ENCODE data around the gene STXBP4.

The STXBP4 gene

DNA sequence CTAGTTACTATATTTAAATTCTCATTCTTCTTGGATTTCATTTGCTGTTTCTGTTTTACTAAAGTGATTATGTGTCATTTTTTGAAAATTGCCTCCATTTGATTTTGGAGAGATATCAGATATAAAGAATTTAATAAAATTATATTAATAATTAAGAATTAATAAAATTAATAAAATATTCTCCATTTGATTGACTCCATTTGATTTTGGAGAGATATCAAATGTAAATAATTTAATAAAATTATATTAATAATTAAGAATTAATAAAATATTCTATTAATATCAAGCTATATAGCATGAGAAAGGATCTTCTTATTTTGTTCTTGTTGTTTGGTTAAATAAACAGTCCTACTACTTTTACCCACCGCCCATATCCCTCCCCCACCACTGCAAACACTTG, 23.0 kb downstream of the STXBP4 start:
- DNase-seq (ENCODE audit: low read depth, low spot score): no peak

DNA sequence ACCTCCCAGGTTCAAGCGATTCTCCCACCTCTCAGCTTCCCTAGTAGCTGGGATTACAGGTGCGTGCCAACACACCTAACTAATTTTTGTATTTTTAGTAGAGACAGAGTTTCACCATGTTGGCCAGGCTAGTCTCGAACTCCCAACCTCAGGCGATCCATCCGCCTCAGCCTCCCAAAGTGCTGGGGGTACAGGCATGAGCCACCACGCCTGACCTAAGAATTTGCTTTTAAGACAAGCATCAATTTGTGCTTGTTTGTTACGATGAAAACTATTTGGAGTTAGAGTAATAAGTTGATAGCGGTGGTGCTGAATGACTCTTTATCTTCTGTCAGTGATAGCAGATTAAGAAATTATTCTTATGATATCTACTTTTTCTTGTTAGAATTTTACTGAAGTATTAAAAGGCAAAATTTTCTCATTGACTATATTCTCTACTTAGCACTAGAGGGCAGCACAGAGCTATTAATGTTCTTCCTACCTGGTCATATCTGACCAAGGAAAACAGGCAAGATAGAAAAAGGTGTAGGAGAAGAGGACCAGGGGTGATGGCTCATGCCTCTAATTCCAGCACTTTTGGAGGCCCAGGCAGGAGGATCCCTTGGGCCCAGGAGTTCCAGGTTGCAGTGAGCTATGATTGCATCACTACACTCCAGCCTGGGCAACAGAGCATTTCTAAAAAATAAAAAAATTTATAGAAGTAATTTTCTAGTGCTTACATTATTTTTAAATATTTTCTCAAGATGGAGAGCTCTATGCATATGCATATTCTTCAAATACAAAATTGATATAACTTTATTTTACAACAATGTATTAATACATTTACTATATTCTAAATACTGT, 24.5 kb downstream of the STXBP4 start:
- H3K9ac ChIP-seq (ENCODE audit: insufficient read length): no peak overlapping the region
- no peak for TF ChIP-seq FOXP2 (optimal IDR thresholded peaks at IDR 0.05; ENCODE audit: control extremely low read depth, extremely low read length, insufficient read depth)
- TF ChIP-seq EZH2 (IDR thresholded peaks at IDR 0.05): no peak
- TF ChIP-seq POLR2AphosphoS5 (IDR thresholded peaks at IDR 0.05; ENCODE audit: borderline replicate concordance, low read depth, low read length): no peak
- no peaks in the 10 kb centered on the region for H3K9me3 ChIP-seq (ENCODE audit: low read depth, low read length)
- no peak overlapping the region for H3K27ac ChIP-seq
- no peak overlapping the region for H3K4me3 ChIP-seq
- DNase-seq (ENCODE audit: low read depth, low spot score): peak; percentile 52
- peaks cover 17% of the 10 kb centered on the region for H3K36me3 ChIP-seq (ENCODE audit: insufficient read depth, low read length)

More for the DNA sequence above, 23.0 kb downstream of the STXBP4 start:
- no peak for TF ChIP-seq EZH2 (IDR thresholded peaks at IDR 0.05)
- TF ChIP-seq POLR2AphosphoS5 (IDR thresholded peaks at IDR 0.05; ENCODE audit: borderline replicate concordance, low read depth, low read length): no peak
- no peak for TF ChIP-seq FOXP2 (optimal IDR thresholded peaks at IDR 0.05; ENCODE audit: control extremely low read depth, extremely low read length, insufficient read depth)
- Histone ChIP-seq H3K4me3 (no peak overlapping the region), H3K27ac (no peak overlapping the region), H3K9ac (ENCODE audit: insufficient read length) (no peak overlapping the region), H3K9me3 (ENCODE audit: low read depth, low read length) (no peaks in the 10 kb centered on the region), H3K36me3 (ENCODE audit: insufficient read depth, low read length) (peaks cover 21% of the 10 kb centered on the region)

DNA sequence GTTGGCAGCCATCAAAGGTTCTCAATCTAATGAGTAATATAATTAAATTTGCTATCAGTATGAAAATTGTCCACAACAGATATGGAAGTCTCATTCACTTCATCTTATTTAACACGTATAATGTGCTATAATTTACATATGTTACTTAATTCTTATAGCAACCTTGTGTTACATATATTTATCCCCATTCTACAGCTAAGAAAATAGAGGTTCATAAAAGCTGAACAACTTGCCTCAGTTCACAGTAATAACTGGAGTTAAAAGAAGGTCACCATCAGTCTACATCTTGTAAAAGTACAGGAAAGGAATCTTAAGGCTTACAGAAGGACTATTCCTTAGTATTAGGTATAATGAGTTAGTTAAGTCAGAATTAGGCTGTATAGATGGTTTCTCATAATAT, 27.9 kb downstream of the STXBP4 start:
- Histone ChIP-seq H3K36me3 (ENCODE audit: insufficient read depth, low read length) (peaks cover 25% of the 10 kb centered on the region), H3K9ac (ENCODE audit: insufficient read length) (no peak overlapping the region), H3K9me3 (ENCODE audit: low read depth, low read length) (no peaks in the 10 kb centered on the region), H3K27ac (no peak overlapping the region), H3K4me3 (no peak overlapping the region)
- no peak for DNase-seq (ENCODE audit: low read depth, low spot score)
- no peak for TF ChIP-seq EZH2 (IDR thresholded peaks at IDR 0.05)
- no peak for TF ChIP-seq POLR2AphosphoS5 (IDR thresholded peaks at IDR 0.05; ENCODE audit: borderline replicate concordance, low read depth, low read length)
- no peak for TF ChIP-seq FOXP2 (optimal IDR thresholded peaks at IDR 0.05; ENCODE audit: control extremely low read depth, extremely low read length, insufficient read depth)

DNA sequence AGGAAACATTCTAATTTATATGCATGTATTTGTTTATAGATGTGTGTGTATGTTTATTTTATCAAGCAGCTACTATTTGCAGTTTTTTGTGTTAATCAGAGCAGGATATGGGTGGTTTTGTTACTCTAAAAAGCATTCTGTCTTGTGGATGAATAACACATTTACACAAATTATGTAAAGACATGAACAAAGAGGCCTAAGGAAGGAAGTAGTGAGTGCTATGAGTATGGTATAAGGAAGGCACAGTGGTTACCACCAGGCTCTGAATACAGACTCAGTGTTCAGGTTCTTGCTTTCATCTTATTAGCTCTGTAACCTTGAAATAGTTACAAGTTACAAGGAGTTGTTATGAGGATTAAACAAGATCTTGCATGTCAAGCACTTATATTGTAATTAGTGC, 33.9 kb downstream of the STXBP4 start:
- no peak for DNase-seq (ENCODE audit: low read depth, low spot score)
- peaks cover 16% of the 10 kb centered on the region for H3K36me3 ChIP-seq (ENCODE audit: insufficient read depth, low read length)
- H3K27ac ChIP-seq: no peak overlapping the region
- no peaks in the 10 kb centered on the region for H3K9me3 ChIP-seq (ENCODE audit: low read depth, low read length)
- no peak overlapping the region for H3K4me3 ChIP-seq
- no peak overlapping the region for H3K9ac ChIP-seq (ENCODE audit: insufficient read length)
- TF ChIP-seq POLR2AphosphoS5 (IDR thresholded peaks at IDR 0.05; ENCODE audit: borderline replicate concordance, low read depth, low read length): no peak

DNA sequence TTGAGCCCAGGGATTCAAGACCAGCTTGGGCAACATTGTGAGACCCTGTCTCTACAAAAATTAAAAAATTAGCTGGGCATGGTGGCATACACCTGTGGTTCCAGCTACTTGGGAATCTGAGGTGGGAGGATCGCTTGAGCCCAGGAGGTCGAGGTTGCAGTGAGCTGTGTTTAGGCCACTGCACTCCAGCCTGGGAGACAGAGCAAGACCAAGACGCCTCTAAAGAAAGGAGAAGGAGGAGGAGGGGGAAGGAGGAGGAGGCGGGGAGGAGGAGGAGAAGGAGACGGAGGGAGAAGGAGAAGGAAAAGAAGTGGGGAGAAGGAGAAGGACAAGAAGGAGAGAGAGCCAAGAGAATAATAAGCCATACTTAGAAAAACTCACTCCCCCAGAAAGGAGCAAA, 35.9 kb downstream of the STXBP4 start:
- DNase-seq (ENCODE audit: low read depth, low spot score): no peak

DNA sequence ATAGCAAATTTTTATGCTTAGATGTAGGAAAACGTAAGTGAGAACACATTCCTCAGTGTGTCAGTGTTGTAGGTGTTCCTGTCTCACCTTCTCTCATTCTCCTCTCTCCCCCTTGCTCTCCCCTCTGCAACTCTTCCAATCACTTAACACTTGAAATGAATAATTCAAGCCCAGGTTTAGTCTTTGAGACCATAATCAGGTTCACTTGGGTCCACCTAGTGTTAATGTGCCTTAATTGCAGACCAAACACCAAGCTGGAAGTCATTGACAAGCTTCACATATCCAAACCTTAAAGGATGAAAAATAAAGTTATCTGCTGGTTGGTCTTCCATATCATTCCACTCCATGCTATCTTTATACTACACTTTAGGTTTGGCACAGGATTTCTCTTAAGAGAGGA, 37.0 kb downstream of the STXBP4 start:
- DNase-seq (ENCODE audit: low read depth, low spot score): peak; percentile 16
- Histone ChIP-seq H3K4me3 (no peak overlapping the region), H3K27ac (no peak overlapping the region), H3K9ac (ENCODE audit: insufficient read length) (no peak overlapping the region), H3K36me3 (ENCODE audit: insufficient read depth, low read length) (peaks cover 18% of the 10 kb centered on the region; the same call in 1 of the 2 replicates), H3K9me3 (ENCODE audit: low read depth, low read length) (no peaks in the 10 kb centered on the region)
- no peak for TF ChIP-seq FOXP2 (optimal IDR thresholded peaks at IDR 0.05; ENCODE audit: control extremely low read depth, extremely low read length, insufficient read depth)
- no peak for TF ChIP-seq EZH2 (IDR thresholded peaks at IDR 0.05)
- TF ChIP-seq POLR2AphosphoS5 (IDR thresholded peaks at IDR 0.05; ENCODE audit: borderline replicate concordance, low read depth, low read length): no peak

More for the DNA sequence above, 35.9 kb downstream of the STXBP4 start:
- H3K9ac ChIP-seq (ENCODE audit: insufficient read length): no peak overlapping the region
- no peak overlapping the region for H3K27ac ChIP-seq
- no peak overlapping the region for H3K4me3 ChIP-seq
- no peak for TF ChIP-seq EZH2 (IDR thresholded peaks at IDR 0.05)
- TF ChIP-seq FOXP2 (optimal IDR thresholded peaks at IDR 0.05; ENCODE audit: control extremely low read depth, extremely low read length, insufficient read depth): no peak
- TF ChIP-seq POLR2AphosphoS5 (IDR thresholded peaks at IDR 0.05; ENCODE audit: borderline replicate concordance, low read depth, low read length): no peak
- no peaks in the 10 kb centered on the region for H3K9me3 ChIP-seq (ENCODE audit: low read depth, low read length)
- peaks cover 22% of the 10 kb centered on the region for H3K36me3 ChIP-seq (ENCODE audit: insufficient read depth, low read length)

DNA sequence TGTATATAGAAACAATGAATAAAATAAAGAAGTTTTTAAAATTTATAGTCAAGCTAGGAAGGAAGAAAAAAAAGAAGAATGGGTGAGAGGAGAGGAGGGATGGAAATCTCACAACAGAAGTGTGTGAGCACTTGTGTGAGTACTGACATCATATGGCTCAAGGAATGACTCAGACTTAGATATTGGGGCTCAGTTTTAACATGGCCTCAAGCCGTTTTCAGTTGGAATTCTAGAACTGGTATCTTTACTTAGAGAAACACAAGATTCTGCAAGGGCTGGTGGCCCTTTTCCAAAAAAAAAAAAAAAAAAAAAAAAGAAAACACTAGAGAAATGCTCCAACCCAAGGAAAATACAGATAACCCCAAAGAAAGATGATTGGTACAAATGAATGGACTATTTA, 55.1 kb downstream of the STXBP4 start:
- Histone ChIP-seq H3K36me3 (ENCODE audit: insufficient read depth, low read length) (peaks cover 12% of the 10 kb centered on the region), H3K4me3 (no peak overlapping the region), H3K9ac (ENCODE audit: insufficient read length) (no peak overlapping the region), H3K27ac (no peak overlapping the region), H3K9me3 (ENCODE audit: low read depth, low read length) (no peaks in the 10 kb centered on the region)
- no peak for DNase-seq (ENCODE audit: low read depth, low spot score)
- TF ChIP-seq FOXP2 (optimal IDR thresholded peaks at IDR 0.05; ENCODE audit: control extremely low read depth, extremely low read length, insufficient read depth) (no peak), EZH2 (IDR thresholded peaks at IDR 0.05) (no peak), POLR2AphosphoS5 (IDR thresholded peaks at IDR 0.05; ENCODE audit: borderline replicate concordance, low read depth, low read length) (no peak)

DNA sequence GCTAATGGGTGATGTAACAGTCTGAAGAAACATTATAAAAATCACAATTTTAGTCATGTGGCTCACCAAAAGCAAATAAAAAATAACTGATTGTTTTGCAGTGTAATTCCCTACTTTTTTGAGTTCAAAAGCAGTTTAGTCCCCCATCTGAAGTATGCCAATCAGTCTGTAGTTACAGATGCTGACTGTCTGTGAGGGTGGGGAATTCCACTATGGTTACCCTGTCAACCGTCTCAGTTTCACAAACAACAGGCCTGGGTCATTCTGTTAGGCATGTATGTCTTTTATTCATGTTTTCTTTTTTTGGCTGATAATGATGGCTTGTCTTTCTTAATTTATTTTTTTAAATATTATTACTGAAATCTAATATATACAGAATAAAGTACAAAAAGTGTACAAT, 69.3 kb downstream of the STXBP4 start:
- TF ChIP-seq POLR2AphosphoS5 (IDR thresholded peaks at IDR 0.05; ENCODE audit: borderline replicate concordance, low read depth, low read length): no peak
- Histone ChIP-seq H3K4me3 (no peak overlapping the region), H3K9me3 (ENCODE audit: low read depth, low read length) (no peaks in the 10 kb centered on the region), H3K36me3 (ENCODE audit: insufficient read depth, low read length) (peaks cover 6% of the 10 kb centered on the region; the same call in 1 of the 2 replicates), H3K27ac (no peak overlapping the region), H3K9ac (ENCODE audit: insufficient read length) (no peak overlapping the region)
- no peak for DNase-seq (ENCODE audit: low read depth, low spot score)

DNA sequence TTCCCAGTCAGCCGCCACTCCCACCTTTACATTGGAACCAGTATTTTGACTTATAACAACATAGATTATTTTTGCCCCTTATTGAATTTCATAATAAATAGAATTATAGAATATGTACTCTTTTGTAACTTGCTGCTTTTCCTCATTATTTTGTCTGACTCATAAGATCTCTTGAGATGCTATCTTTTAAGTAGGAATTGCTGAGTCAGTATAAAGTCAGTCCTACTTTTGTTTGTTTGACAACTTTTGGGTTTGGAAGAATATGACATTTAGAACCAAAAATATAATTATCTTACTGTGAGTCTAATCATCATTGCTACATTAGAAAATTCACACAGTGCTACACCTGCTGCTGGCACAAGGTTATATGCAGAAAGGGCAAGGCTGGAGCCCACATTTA, 69.7 kb downstream of the STXBP4 start:
- TF ChIP-seq EZH2 (IDR thresholded peaks at IDR 0.05) (no peak), POLR2AphosphoS5 (IDR thresholded peaks at IDR 0.05; ENCODE audit: borderline replicate concordance, low read depth, low read length) (no peak), FOXP2 (optimal IDR thresholded peaks at IDR 0.05; ENCODE audit: control extremely low read depth, extremely low read length, insufficient read depth) (no peak)
- Histone ChIP-seq H3K9ac (ENCODE audit: insufficient read length) (no peak overlapping the region), H3K9me3 (ENCODE audit: low read depth, low read length) (no peaks in the 10 kb centered on the region), H3K4me3 (no peak overlapping the region), H3K36me3 (ENCODE audit: insufficient read depth, low read length) (peaks cover 5% of the 10 kb centered on the region; the same call in 1 of the 2 replicates), H3K27ac (no peak overlapping the region)
- DNase-seq (ENCODE audit: low read depth, low spot score): no peak
